Activated T-cell treated with anti-CD3 and anti-CD28 coated beads, Interleukin-2, amount 50 U/mL, for 72 hours (primary cell): ENCODE measurements around the gene MBIP. TPM values are rescaled to one million over a fixed set of nuclear protein-coding genes. Genes with fewer than 3 reads are reported as not detected.
"Not testable (repeated sequence)": the region's sequence is repeated elsewhere in the genome, so short reads cannot be mapped to it uniquely, and the experiment has no call there.

ENCODE experiments used
- ATAC-seq, 2 donors: fragments of 150-1000 bp; cut with Tn5 transposase; replicated peaks in 1 of 2; 2 replicates each; pipeline ENCODE4 v1.10.0; 2021; ENCODE audit warnings: moderate library complexity in 2 of 2, mild to moderate bottlenecking in 1 of 2
- DNase-seq, 2 donors: peaks; one replicate each; pipeline ENCODE4 v3.0.0; 2021 to 2022; ENCODE audit warnings: mixed read lengths in 1 of 2
- H3K27ac Mint-ChIP-seq: one replicate; pipeline ENCODE4 v1.8.0; 2022; ENCODE audit warnings: mild to moderate bottlenecking, moderate library complexity, mixed read lengths
- H3K27me3 Mint-ChIP-seq: one replicate; pipeline ENCODE4 v1.8.0; 2022; ENCODE audit warnings: low read depth, mixed read lengths
- H3K36me3 Mint-ChIP-seq, 2 donors: one replicate each; pipeline ENCODE4 v1.8.0; 2022; ENCODE audit warnings: mixed read lengths in 2 of 2, mild to moderate bottlenecking in 1 of 2; ENCODE audit not compliant: insufficient read depth in 2 of 2
- H3K4me1 Mint-ChIP-seq: one replicate; pipeline ENCODE4 v1.8.0; 2022; ENCODE audit warnings: low read depth, mixed read lengths
- H3K4me3 Mint-ChIP-seq, 2 donors: one replicate each; pipeline ENCODE4 v1.8.0; 2022; ENCODE audit warnings: mild to moderate bottlenecking in 2 of 2, mixed read lengths in 2 of 2, moderate library complexity in 2 of 2
- H3K9me3 Mint-ChIP-seq, 2 donors: one replicate each; pipeline ENCODE4 v1.8.0; 2022; ENCODE audit warnings: mixed read lengths in 2 of 2
- total RNA-seq, 2 donors: library from RNA; stranded (reverse); gene quantifications; one replicate each; pipeline ENCODE4 v1.2.3, GENCODE V29; 2022

The MBIP gene
- total RNA-seq, 2 donors from 2014 or later = 35.2 to 36.3 TPM

DNA sequence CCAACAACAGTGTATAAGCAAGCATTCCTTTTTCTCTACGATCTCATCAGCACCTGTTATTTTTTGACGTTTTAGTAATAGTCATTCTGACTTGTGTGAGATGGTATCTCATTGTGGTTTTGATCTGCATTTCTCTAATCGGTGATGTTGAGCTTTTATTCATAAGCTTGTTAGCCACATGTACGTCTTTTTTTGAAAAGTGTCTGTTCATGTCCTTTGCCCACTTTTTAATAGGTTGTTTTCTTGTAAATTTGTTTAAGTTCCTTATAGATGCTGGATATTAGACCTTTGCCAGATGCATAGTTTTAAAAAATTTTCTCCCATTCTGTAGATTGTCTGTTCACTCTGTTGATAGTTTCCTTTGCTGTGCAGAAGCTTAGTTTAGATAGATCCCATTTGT, 7.1 kb upstream of the MBIP start:
- not testable (repeated sequence) for H3K4me1 Mint-ChIP-seq

DNA sequence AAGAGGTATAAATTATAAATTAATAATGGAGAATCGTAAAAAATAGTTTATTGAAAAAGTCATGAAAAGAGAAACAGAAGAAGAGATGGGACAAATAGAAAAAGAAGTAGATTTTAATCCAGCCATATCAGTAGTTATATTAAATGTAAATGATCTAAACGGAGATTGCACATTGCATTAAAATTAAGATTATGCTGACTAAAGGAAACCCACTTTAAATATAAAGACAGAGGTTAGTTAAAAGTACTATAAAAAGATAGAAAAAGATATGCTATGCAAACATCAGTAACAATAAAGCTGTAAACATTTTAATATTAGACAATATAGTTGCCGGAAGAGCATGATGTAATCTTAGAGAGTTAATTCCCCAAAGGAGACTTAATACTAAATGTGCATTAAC, 5.4 kb upstream of the MBIP start:
- H3K4me1 Mint-ChIP-seq = peaks cover 5% of the 10 kb centered on the region
- peaks cover 0 to under 1% of the 10 kb centered on the region in 2 donors for H3K9me3 Mint-ChIP-seq
- DNase-seq (no peak), ATAC-seq (no peak)
- no peak overlapping the region for H3K4me3 Mint-ChIP-seq
- peaks cover 37% of the 10 kb centered on the region for H3K27me3 Mint-ChIP-seq
- no peak overlapping the region for H3K27ac Mint-ChIP-seq
- H3K36me3 Mint-ChIP-seq = peaks cover under 1 to 2% of the 10 kb centered on the region in 2 donors

More for the DNA sequence above, 7.1 kb upstream of the MBIP start:
- H3K27me3 Mint-ChIP-seq = peaks cover 49% of the 10 kb centered on the region
- not testable (repeated sequence) for H3K9me3 Mint-ChIP-seq, DNase-seq, H3K36me3 Mint-ChIP-seq, H3K27ac Mint-ChIP-seq, H3K4me3 Mint-ChIP-seq
- ATAC-seq = peak in 1 of 2 donors; percentile 15

DNA sequence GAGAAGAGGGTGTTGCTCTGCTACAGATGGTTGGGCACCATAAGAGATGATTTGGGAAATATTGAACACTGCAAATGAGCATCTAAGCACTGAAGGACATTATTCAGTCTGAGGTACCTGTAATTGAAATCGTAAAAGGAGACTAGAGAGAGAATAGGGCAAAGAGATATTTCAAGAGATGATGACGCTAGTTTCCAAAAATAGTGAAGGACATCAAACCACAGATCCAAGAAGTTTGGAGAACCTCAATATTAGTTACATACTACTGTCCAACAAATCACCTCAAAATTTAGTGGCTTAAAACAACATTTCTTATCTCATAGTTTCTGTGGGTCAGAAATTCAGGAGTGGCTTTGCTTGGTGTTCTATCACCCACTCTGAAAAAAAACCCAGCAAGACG, 4.5 kb upstream of the MBIP start:
- Mint-ChIP-seq H3K36me3 (peaks cover 4 to 7% of the 10 kb centered on the region in 2 donors), H3K9me3 (peaks cover 3 to 4% of the 10 kb centered on the region in 2 donors), H3K27ac (no peak overlapping the region), H3K4me1 (peaks cover 9% of the 10 kb centered on the region), H3K4me3 (no peak overlapping the region), H3K27me3 (peaks cover 37% of the 10 kb centered on the region)
- no peak for ATAC-seq
- no peak for DNase-seq

DNA sequence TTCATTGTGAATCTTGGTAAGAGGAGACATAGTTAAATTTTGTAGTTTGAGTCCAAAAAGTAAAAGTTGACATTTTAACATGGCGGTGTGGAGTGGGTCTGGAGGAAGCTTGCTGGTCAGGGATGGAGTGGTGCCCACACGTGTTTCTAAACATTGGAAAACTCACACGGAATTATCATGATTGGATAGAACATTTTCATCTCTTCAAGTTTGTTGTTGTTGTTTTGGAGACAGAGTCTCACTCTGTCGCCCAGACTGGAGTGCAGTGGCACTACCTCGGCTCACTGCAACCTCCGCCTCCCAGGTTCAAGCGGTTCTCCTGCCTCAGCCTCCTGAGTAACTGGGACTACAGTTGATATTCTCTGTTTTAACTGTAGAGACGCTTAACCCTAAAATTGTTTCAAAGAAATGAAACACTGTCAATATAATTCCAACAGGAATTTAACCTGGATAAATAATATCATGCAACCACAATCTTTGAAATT, 502 bp upstream of the MBIP start:
- Mint-ChIP-seq H3K4me3 (peak overlapping the region; percentile 96), H3K4me1 (peaks cover 47% of the 10 kb centered on the region), H3K27ac (peak overlapping the region; percentile 89), H3K27me3 (peaks cover 19% of the 10 kb centered on the region), H3K9me3 (peaks cover 3 to 4% of the 10 kb centered on the region in 2 donors), H3K36me3 (peaks cover 4 to 8% of the 10 kb centered on the region in 2 donors)
- ATAC-seq (no peak), DNase-seq (no peak)

DNA sequence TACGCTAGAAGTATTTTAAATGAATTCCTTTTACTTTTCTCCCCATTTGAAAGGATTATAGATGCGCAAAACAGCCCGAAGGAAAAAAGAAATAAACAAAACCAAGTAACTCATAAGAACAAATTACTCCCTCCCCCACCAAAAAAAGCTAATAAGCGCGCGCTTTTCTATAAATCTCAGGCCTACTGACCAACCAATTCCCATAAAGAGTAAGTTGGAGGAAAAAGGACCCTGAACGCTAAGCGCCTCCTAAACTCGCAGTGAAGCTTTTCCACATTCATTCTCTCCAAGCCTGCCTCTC, 588 bp downstream of the MBIP start:
- Mint-ChIP-seq H3K36me3 (peaks cover 4 to 10% of the 10 kb centered on the region in 2 donors), H3K4me3 (peak overlapping the region; percentile 96), H3K27me3 (peaks cover 15% of the 10 kb centered on the region), H3K9me3 (peaks cover 3 to 4% of the 10 kb centered on the region in 2 donors), H3K4me1 (peaks cover 57% of the 10 kb centered on the region), H3K27ac (peak overlapping the region; percentile 89)
- ATAC-seq = no peak
- no peak for DNase-seq

DNA sequence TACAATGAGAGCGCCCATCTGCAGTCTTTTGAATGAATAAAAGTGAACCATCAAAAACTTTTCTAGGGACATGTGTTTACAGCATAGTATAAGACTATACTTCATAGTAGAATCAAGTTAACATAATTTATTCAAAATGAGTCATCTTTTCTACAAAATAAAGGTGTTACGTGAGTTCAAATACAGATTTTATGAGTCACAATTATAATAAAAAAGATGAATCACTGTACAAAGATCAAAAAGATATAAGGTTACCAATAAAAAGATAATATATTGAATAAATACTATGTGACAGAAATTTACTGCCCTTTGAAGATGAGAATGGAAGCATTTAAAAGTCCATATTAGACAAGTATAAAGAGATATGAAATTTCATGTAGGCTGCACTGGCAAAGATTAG, 2.8 kb downstream of the MBIP start:
- Mint-ChIP-seq H3K4me1 (peaks cover 63% of the 10 kb centered on the region), H3K4me3 (peak overlapping the region; percentile 42 to 77), H3K9me3 (peaks cover 3 to 4% of the 10 kb centered on the region in 2 donors)

DNA sequence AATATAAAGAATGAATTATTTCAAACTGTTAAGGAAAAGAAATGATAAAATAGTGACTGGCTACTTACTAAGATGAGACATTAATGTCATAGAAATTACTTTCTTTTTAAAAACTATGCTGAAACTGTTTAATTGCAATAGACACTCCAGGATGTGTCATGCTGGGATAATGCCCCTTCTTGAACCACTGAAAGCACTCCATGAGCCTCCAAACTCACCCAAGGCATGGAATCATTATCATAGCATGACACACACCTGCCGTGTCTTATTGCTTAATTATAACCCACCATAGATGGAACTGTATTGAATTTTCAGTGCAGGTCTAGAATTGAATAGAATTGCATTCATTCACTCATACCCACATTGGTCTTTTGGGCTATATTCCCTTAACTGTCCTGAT, 4.3 kb downstream of the MBIP start:
- Mint-ChIP-seq H3K27me3 (no peaks in the 10 kb centered on the region), H3K36me3 (peaks cover 6 to 18% of the 10 kb centered on the region in 2 donors), H3K9me3 (peaks cover 3 to 4% of the 10 kb centered on the region in 2 donors), H3K27ac (peak overlapping the region; percentile 78), H3K4me3 (peak overlapping the region; percentile 39 to 65), H3K4me1 (peaks cover 60% of the 10 kb centered on the region)
- DNase-seq (no peak), ATAC-seq (no peak)

More for the DNA sequence above, 2.8 kb downstream of the MBIP start:
- ATAC-seq (peak in 1 of 2 donors; percentile 24), DNase-seq (no peak)
- Mint-ChIP-seq H3K27ac (peak overlapping the region; percentile 89), H3K27me3 (no peaks in the 10 kb centered on the region), H3K36me3 (peaks cover 6 to 16% of the 10 kb centered on the region in 2 donors)

DNA sequence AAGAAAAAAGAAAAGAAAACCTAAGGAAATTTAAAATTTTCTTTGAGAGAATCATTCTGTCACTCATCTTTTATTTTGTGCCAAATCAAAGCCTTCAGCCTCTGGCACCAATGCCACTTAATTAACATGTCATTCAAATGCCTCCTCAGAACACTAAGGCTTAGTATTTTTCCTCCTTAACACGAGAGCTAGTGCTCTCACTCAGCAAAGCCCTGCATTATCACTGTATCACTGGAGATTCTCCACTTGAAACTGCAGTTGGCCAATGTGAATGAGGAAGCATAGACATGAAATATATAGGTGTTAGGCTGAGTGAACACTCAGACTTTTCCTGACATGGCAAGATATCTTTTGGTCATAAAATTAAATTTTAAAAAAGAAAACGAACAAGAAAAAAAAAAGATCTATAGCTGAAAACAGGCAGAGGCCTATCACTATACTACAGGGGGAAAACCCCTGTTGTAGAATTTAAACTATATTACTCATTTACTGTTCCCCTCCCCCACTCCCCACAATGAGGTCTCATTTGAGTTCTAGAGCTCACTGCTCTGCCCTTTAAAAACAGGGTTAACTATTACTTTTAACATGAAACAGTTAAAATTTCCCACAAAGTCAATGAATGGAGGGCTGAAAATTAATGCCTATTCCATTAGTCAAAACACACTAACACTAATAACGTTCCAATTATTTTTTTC, 5.1 kb downstream of the MBIP start:
- Mint-ChIP-seq H3K9me3 (no peaks in the 10 kb centered on the region), H3K27ac (peak overlapping the region; percentile 75), H3K36me3 (peaks cover 3 to 17% of the 10 kb centered on the region in 2 donors), H3K4me1 (peaks cover 54% of the 10 kb centered on the region), H3K4me3 (peak overlapping the region; percentile 51 to 53), H3K27me3 (no peaks in the 10 kb centered on the region)
- DNase-seq (peak; percentile 65 to 69), ATAC-seq (peak; percentile 83)

DNA sequence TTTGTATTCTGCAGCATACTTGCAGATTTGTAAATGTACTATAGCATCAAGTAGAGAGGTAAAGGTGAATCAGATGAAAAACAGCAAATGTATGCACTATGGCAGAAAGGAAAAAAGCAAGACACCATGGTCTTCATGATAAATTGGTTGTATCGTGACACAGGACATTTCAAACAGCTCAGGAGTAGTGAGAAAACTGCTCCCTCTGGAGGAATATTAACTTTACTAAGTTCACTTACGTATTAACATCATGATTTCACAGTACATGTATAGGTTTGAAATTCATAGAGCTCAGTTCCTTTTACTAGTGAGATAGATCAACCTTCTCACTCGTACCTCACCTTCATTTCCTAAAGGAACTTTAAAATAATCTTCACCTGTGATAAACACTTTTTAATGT, 6.5 kb downstream of the MBIP start:
- Mint-ChIP-seq H3K27ac (no peak overlapping the region), H3K27me3 (no peaks in the 10 kb centered on the region), H3K36me3 (peaks cover 6 to 18% of the 10 kb centered on the region in 2 donors), H3K4me1 (peaks cover 45% of the 10 kb centered on the region), H3K9me3 (no peaks in the 10 kb centered on the region), H3K4me3 (no peak overlapping the region)
- no peak for DNase-seq
- no peak for ATAC-seq

DNA sequence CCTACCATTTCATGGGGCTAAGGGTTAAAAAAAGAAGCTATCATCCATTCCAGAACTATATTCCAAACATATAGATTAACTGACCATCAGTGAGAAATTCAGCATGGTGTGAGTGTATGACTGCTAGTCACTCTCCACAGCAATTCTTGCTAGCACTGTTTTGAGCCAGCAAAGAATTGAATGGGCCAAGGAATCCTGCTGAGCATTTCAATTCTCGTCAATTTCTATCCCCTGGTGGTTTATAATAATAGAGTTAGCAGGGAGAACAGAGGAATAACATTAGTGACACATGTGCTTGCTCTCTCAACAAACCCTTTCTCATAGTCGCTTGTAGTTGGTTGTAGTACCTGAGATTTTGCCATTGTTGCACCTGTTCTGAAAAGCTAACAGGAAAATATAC, 7.2 kb downstream of the MBIP start:
- no peaks in the 10 kb centered on the region for H3K27me3 Mint-ChIP-seq
- no peak overlapping the region for H3K4me3 Mint-ChIP-seq
- no peak overlapping the region for H3K27ac Mint-ChIP-seq
- H3K4me1 Mint-ChIP-seq = peaks cover 38% of the 10 kb centered on the region
- H3K9me3 Mint-ChIP-seq = no peaks in the 10 kb centered on the region
- DNase-seq (no peak), ATAC-seq (no peak)
- peaks cover 6 to 21% of the 10 kb centered on the region in 2 donors for H3K36me3 Mint-ChIP-seq

DNA sequence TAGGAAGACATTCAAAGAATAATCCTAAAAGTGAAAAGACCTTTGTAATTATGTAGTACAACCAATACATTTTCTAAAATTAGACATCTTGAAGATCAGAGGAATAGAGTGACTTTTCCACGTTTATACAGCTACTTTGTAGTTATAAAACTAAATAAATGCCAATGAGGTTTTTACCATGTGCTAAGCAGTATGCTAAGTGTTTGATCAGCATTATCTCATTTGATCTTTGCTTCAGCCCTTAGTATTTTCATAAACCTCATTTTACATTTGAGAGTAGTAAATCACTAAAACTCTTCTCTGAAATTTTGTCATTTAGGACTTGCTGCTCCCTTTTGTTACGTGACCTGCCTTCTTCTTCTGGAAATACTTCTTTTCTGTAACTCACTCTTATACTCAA, 13.6 kb downstream of the MBIP start:
- no peaks in the 10 kb centered on the region for H3K4me1 Mint-ChIP-seq
- no peaks in the 10 kb centered on the region for H3K27me3 Mint-ChIP-seq
- DNase-seq (no peak), ATAC-seq (no peak)
- H3K27ac Mint-ChIP-seq = peak overlapping the region; percentile 3
- no peak overlapping the region for H3K4me3 Mint-ChIP-seq
- peaks cover 7 to 26% of the 10 kb centered on the region in 2 donors for H3K36me3 Mint-ChIP-seq
- H3K9me3 Mint-ChIP-seq = no peaks in the 10 kb centered on the region

DNA sequence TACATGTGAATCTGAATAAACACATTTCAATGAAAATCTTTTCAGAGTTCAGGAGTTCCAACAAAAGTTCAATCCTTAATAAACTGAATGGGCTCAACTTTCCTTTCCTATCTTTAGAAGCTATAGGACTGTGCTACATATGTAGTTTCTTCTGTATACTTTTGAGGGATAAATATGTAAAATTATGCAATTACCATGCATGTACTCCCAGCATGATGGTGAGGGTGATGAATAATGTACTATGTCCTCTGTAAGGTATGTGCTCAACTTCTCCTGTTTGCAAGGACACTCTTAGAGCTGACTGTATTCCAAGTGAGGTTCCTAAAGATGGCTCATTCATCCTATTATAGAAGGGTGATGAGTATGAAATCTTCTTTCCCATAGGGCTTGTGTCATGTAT, 15.5 kb downstream of the MBIP start:
- Mint-ChIP-seq H3K4me1 (no peaks in the 10 kb centered on the region), H3K9me3 (no peaks in the 10 kb centered on the region), H3K27ac (no peak overlapping the region), H3K4me3 (no peak overlapping the region), H3K27me3 (no peaks in the 10 kb centered on the region), H3K36me3 (peaks cover 7 to 22% of the 10 kb centered on the region in 2 donors)
- DNase-seq (no peak), ATAC-seq (no peak)

DNA sequence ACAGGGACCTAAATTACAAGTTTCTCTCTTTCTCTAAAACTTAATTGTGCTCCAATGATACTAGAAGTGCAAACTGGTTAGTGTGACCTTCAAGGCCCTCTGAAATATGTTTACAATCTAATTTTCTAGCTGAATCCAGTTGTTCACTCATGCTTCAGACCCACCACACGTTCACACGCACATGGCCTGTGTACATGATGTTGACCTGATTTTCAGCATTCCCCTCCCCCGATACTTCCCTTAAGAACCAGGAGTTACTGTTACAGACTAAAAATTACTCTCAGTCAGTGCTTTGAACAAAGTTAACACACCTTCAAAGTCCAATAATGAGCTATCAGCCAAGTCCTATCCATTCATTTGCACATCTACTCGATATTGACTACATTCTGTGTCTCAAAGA, 16.5 kb downstream of the MBIP start:
- no peaks in the 10 kb centered on the region for H3K9me3 Mint-ChIP-seq
- H3K36me3 Mint-ChIP-seq = peaks cover 4 to 18% of the 10 kb centered on the region in 2 donors
- no peak overlapping the region for H3K4me3 Mint-ChIP-seq

DNA sequence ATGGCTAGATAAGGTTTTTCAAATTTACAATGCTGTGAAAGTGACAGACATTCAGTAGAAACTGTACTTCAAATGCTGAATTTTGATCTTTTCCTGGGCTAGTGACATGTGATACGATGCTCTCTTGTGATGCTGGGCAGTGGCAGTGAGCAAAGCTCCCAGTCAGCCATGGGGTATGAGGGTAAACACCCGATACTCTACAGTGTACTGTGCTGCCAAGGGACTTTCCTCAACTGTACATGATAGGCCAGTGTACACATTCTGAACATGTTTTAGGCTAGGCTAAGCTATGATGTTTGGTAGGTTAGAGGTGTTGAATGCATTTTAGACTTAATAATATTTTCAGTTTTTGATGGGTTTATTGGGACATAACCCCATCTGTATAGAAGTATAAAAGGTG, 17.6 kb downstream of the MBIP start:
- H3K36me3 Mint-ChIP-seq = peaks cover 4 to 19% of the 10 kb centered on the region in 2 donors
- no peak overlapping the region for H3K27ac Mint-ChIP-seq
- H3K9me3 Mint-ChIP-seq = no peaks in the 10 kb centered on the region
- no peaks in the 10 kb centered on the region for H3K27me3 Mint-ChIP-seq
- DNase-seq = no peak
- ATAC-seq = no peak
- H3K4me1 Mint-ChIP-seq = no peaks in the 10 kb centered on the region
- no peak overlapping the region for H3K4me3 Mint-ChIP-seq

More for the DNA sequence above, 16.5 kb downstream of the MBIP start:
- ATAC-seq (no peak), DNase-seq (no peak)
- Mint-ChIP-seq H3K27ac (peak overlapping the region; percentile 34), H3K27me3 (no peaks in the 10 kb centered on the region), H3K4me1 (no peaks in the 10 kb centered on the region)
